Neuronal stem cell (in vitro differentiated cells): ENCODE results near the gene RCC2.
A peak's percentile ranks its signal among the peaks of the same experiment; 100 is the strongest.

Experiments
- DNase-seq: peaks from one replicate; pipeline ENCODE4 v3.0.0-alpha.2; 2013; ENCODE audit warnings: low spot score
- H2AFZ ChIP-seq: one replicate; pipeline ENCODE4 v1.6.1; 2013; ENCODE audit warnings: mild to moderate bottlenecking, low read length, inconsistent platforms
- H2AK5ac ChIP-seq: 2 replicates; pipeline ENCODE4 v1.6.1; 2013; ENCODE audit warnings: low read depth, mild to moderate bottlenecking, inconsistent platforms, low read length, moderate library complexity, mixed read lengths
- H2BK120ac ChIP-seq: 2 replicates; pipeline ENCODE4 v1.6.1; 2013; ENCODE audit warnings: low read depth, mild to moderate bottlenecking, inconsistent platforms, low read length, moderate library complexity, mixed read lengths
- H2BK12ac ChIP-seq: one replicate; pipeline ENCODE4 v1.6.1; 2013; ENCODE audit warnings: low read length, inconsistent platforms
- H2BK15ac ChIP-seq: 2 replicates; pipeline ENCODE4 v1.6.1; 2013; ENCODE audit warnings: mild to moderate bottlenecking, low read length, inconsistent platforms, mixed read lengths
- H2BK5ac ChIP-seq: one replicate; pipeline ENCODE4 v1.6.1; 2013; ENCODE audit warnings: inconsistent platforms, mild to moderate bottlenecking, low read length, moderate library complexity
- H3K14ac ChIP-seq: one replicate; pipeline ENCODE4 v1.6.1; 2013; ENCODE audit warnings: low read length, inconsistent platforms
- H3K18ac ChIP-seq: 2 replicates; pipeline ENCODE4 v1.6.1; 2013; ENCODE audit warnings: low read length, inconsistent platforms
- H3K23ac ChIP-seq: 2 replicates; pipeline ENCODE4 v1.6.1; 2013; ENCODE audit warnings: low read depth, mild to moderate bottlenecking, mixed read lengths, low read length, inconsistent platforms; ENCODE audit not compliant: poor library complexity
- H3K27ac ChIP-seq: replicated peaks from 3 replicates; pipeline ENCODE4 v1.5.1; 2013; ENCODE audit warnings: low read length, inconsistent platforms
- H3K27me3 ChIP-seq, 3 experiments: 2 replicates each; pipeline ENCODE4 v1.6.1; 2013; ENCODE audit warnings: low read length in 3 of 3, mild to moderate bottlenecking in 2 of 3, inconsistent platforms in 1 of 3, low read depth in 1 of 3, mixed read lengths in 1 of 3, moderate library complexity in 1 of 3; ENCODE audit not compliant: control insufficient read depth in 3 of 3, insufficient read depth in 3 of 3
- H3K36me3 ChIP-seq, 2 donors: replicated peaks in 1 of 2; 2 replicates each; pipeline ENCODE4 v1.6.1; 2013; ENCODE audit warnings: low read length in 2 of 2; ENCODE audit not compliant: control insufficient read depth in 2 of 2, insufficient read depth in 2 of 2
- H3K4ac ChIP-seq: 2 replicates; pipeline ENCODE4 v1.6.1; 2013; ENCODE audit warnings: inconsistent platforms, mild to moderate bottlenecking, low read length, moderate library complexity
- H3K4me1 ChIP-seq, 2 donors: 1 replicate in 1 of 2; 2 replicates in 1 of 2; pipeline ENCODE4 v1.6.1; 2013; ENCODE audit warnings: low read length in 2 of 2, low read depth in 1 of 2; ENCODE audit not compliant: control insufficient read depth in 2 of 2, insufficient read depth in 1 of 2
- H3K4me2 ChIP-seq: one replicate; pipeline ENCODE4 v1.6.1; 2013; ENCODE audit warnings: mild to moderate bottlenecking, low read length, inconsistent platforms; ENCODE audit not compliant: insufficient read depth, poor library complexity, severe bottlenecking
- H3K4me3 ChIP-seq, 2 donors: 2 replicates each; pipeline ENCODE4 v1.5.1; 2013; ENCODE audit warnings: low read length in 2 of 2, mild to moderate bottlenecking in 2 of 2, inconsistent platforms in 1 of 2, moderate library complexity in 1 of 2
- H3K79me1 ChIP-seq: one replicate; pipeline ENCODE4 v1.6.1; 2013; ENCODE audit warnings: low read depth, mild to moderate bottlenecking, inconsistent platforms, low read length, moderate library complexity
- H3K9ac ChIP-seq: one replicate; pipeline ENCODE4 v1.6.1; 2013; ENCODE audit warnings: mild to moderate bottlenecking, low read depth, low read length, inconsistent platforms; ENCODE audit not compliant: poor library complexity
- H3K9me3 ChIP-seq, 2 donors: replicated peaks in 1 of 2; 2 replicates each; pipeline versions ENCODE3 to v1.6.1; 2013; ENCODE audit warnings: low read length in 2 of 2, mild to moderate bottlenecking in 2 of 2, inconsistent platforms in 1 of 2, low read depth in 1 of 2, mixed read lengths in 1 of 2, moderate library complexity in 1 of 2; ENCODE audit not compliant: control insufficient read depth in 2 of 2, insufficient read depth in 1 of 2
- H4K8ac ChIP-seq: one replicate; pipeline ENCODE4 v1.6.1; 2013; ENCODE audit warnings: low read depth, mild to moderate bottlenecking, inconsistent platforms, low read length, moderate library complexity
- H4K91ac ChIP-seq: one replicate; pipeline ENCODE4 v1.6.1; 2013; ENCODE audit warnings: low read length, low read depth, mild to moderate bottlenecking, inconsistent platforms; ENCODE audit not compliant: poor library complexity
- WGBS, 2 donors: extraction: QIAGEN DNeasy Blood & Tissue Kit; methylation state at CpG; one replicate each; pipeline ENCODE4 v1.1.7; 2013; ENCODE audit warnings: missing lambda C conversion rate in 2 of 2, mixed read lengths in 1 of 2; ENCODE audit not compliant: insufficient read length in 2 of 2, insufficient replicate concordance in 1 of 2; ENCODE audit errors: extremely low coverage in 2 of 2; 5-methylcytosine and 5-hydroxymethylcytosine counted together

The RCC2 gene

GRCh38 chr1:17437580-17438317 is 1.7 kb downstream of the RCC2 start:
- Histone ChIP-seq H3K36me3 (peaks cover 26 to 39% of the 10 kb centered on the region in 2 donors), H3K9ac (peak overlapping the region; percentile 98), H3K23ac (peak overlapping the region; percentile 48), H2BK15ac (no peak overlapping the region), H3K4me3 (peak overlapping the region; percentile 84 to 95), H2AK5ac (peak overlapping the region; percentile 87), H2BK5ac (peak overlapping the region; percentile 98), H3K4ac (peak overlapping the region; percentile 95), H3K14ac (peak overlapping the region; percentile 43), H4K8ac (no peak overlapping the region), H3K27me3 (peaks cover 0 to 19% (median 6%) of the 10 kb centered on the region in 3 experiments), H2BK120ac (peak overlapping the region; percentile 65), H4K91ac (peak overlapping the region; percentile 42), H3K9me3 (no peaks in the 10 kb centered on the region), H3K18ac (peak overlapping the region; percentile 96), H3K4me1 (peaks cover 18 to 27% of the 10 kb centered on the region in 2 donors), H2BK12ac (no peak overlapping the region), H3K79me1 (peaks cover 12% of the 10 kb centered on the region), H3K4me2 (peak overlapping the region; percentile 41), H3K27ac (peak overlapping the region; percentile 87), H2AFZ (peak overlapping the region; percentile 82)
- WGBS, 2 donors: no CpG with 5 or more reads among the region's 115 CpGs
- peak; percentile 65 for DNase-seq

- H3K27me3 ChIP-seq: peaks cover 0 to 19% (median 6%) of the 10 kb centered on the region in 3 experiments
- peak overlapping the region; percentile 55 for H3K18ac ChIP-seq
- peak overlapping the region; percentile 61 for H2AFZ ChIP-seq
- no peak overlapping the region for H2BK5ac ChIP-seq
- no peak overlapping the region for H4K8ac ChIP-seq
- H3K4me3 ChIP-seq: peak overlapping the region; percentile 81 to 84
- H3K14ac ChIP-seq: no peak overlapping the region
- DNase-seq: no peak
- peaks cover 16% of the 10 kb centered on the region for H3K79me1 ChIP-seq
- no peaks in the 10 kb centered on the region for H3K9me3 ChIP-seq
- H2BK120ac ChIP-seq: no peak overlapping the region
- H2BK15ac ChIP-seq: no peak overlapping the region
- no peak overlapping the region for H2AK5ac ChIP-seq
- peak overlapping the region; percentile 77 for H3K27ac ChIP-seq
- H3K23ac ChIP-seq: peak overlapping the region; percentile 38
- peak overlapping the region; percentile 41 for H3K4me2 ChIP-seq
- H2BK12ac ChIP-seq: no peak overlapping the region
- H3K4me1 ChIP-seq: peaks cover 18 to 27% of the 10 kb centered on the region in 2 donors
- H3K4ac ChIP-seq: no peak overlapping the region
- WGBS, 2 donors: no CpG with 5 or more reads among the region's 9 CpGs
- no peak overlapping the region for H3K9ac ChIP-seq
- H3K36me3 ChIP-seq: peaks cover 30 to 45% of the 10 kb centered on the region in 2 donors
- no peak overlapping the region for H4K91ac ChIP-seq
These were observed 2.3 kb downstream of the RCC2 start for GRCh38 chr1:17437260-17437579.

- Histone ChIP-seq H2BK15ac (no peak overlapping the region), H2AK5ac (no peak overlapping the region), H3K9ac (no peak overlapping the region), H2BK5ac (no peak overlapping the region), H3K4ac (no peak overlapping the region), H3K27ac (no peak overlapping the region), H3K9me3 (no peaks in the 10 kb centered on the region), H3K18ac (no peak overlapping the region), H3K79me1 (peaks cover 17% of the 10 kb centered on the region), H3K27me3 (peaks cover 0 to 15% (median 6%) of the 10 kb centered on the region in 3 experiments), H2BK12ac (no peak overlapping the region), H3K4me3 (peak overlapping the region; percentile 81 to 84), H3K4me2 (peak overlapping the region; percentile 41), H2BK120ac (no peak overlapping the region), H3K36me3 (peaks cover 32 to 50% of the 10 kb centered on the region in 2 donors), H3K14ac (no peak overlapping the region), H3K23ac (no peak overlapping the region), H2AFZ (no peak overlapping the region), H3K4me1 (peaks cover 18 to 25% of the 10 kb centered on the region in 2 donors), H4K91ac (no peak overlapping the region), H4K8ac (no peak overlapping the region)
- no peak for DNase-seq
- no CpG with 5 or more reads among the region's 13 CpGs for WGBS, 2 donors
These were observed 2.9 kb downstream of the RCC2 start for GRCh38 chr1:17436380-17437174.

- Histone ChIP-seq H2BK15ac (no peak overlapping the region), H3K18ac (no peak overlapping the region), H3K36me3 (peaks cover 35 to 65% of the 10 kb centered on the region in 2 donors), H3K23ac (no peak overlapping the region), H2BK120ac (no peak overlapping the region), H3K27ac (no peak overlapping the region), H2AFZ (no peak overlapping the region), H3K4me1 (peaks cover 11 to 16% of the 10 kb centered on the region in 2 donors), H2BK12ac (no peak overlapping the region), H3K9me3 (no peaks in the 10 kb centered on the region), H3K9ac (peak overlapping the region; percentile 18), H2AK5ac (no peak overlapping the region), H4K91ac (no peak overlapping the region), H3K4me2 (no peak overlapping the region), H2BK5ac (no peak overlapping the region), H3K4me3 (no peak overlapping the region), H3K4ac (no peak overlapping the region), H3K79me1 (peaks cover 17% of the 10 kb centered on the region), H3K27me3 (no peaks in the 10 kb centered on the region), H3K14ac (no peak overlapping the region), H4K8ac (no peak overlapping the region)
- DNase-seq: no peak
- WGBS, 2 donors: no CpG with 5 or more reads among the region's 9 CpGs
These were observed 4.9 kb downstream of the RCC2 start for GRCh38 chr1:17434601-17435000.
